Measurements from ENCODE around the gene MYCT1. TPM values are rescaled to one million over a fixed set of nuclear protein-coding genes. Genes with fewer than 3 reads are reported as not detected.

The MYCT1 gene
- total and polyA plus RNA-seq, 2 of the 8 experiments (the other 6 are each of a cell fraction or from before 2014, with no cell fraction given), result 0.39 to 3.3 TPM

DNA sequence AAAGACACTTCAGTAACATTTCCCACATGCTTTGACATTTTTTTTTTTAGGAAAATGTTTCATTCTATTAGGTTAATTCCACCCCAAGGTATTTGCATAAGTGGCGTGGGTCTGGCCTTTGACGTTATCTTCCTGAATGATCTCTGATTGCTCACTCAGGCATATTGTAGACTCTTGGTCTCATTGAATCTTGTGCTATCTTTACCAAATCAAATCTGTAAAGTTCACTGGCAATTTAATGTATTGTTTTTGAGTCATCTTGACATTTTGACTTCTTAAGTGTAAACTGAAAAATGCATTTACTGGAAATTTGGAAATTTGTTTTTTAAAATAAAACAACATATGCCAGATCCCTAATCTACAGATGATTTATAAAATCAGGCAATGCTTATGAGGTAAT lies 36.9 kb downstream of the MYCT1 start:
- H4K91ac ChIP-seq (replicated peaks; ENCODE audit: insufficient read length, low read length), result no peak overlapping the region
- H3K79me2 ChIP-seq (ENCODE audit: control insufficient read depth in 1 of 2, insufficient read depth in 2 of 2, low read length in 2 of 2), result no peaks in the 10 kb centered on the region
- no peak overlapping the region for H2BK20ac ChIP-seq (ENCODE audit: low read length)
- no peak overlapping the region for H3K18ac ChIP-seq (ENCODE audit: extremely low read depth, low read length)
- no peak overlapping the region for H4K8ac ChIP-seq (ENCODE audit: extremely low read depth, insufficient read depth, low read length)
- no peaks in the 10 kb centered on the region for H3K27me3 ChIP-seq (replicated peaks in 1 of 4; ENCODE audit: control insufficient read depth in 3 of 4, extremely low read depth in 1 of 4, insufficient read depth in 3 of 4, low read length in 3 of 4)
- H3K27ac ChIP-seq (ENCODE audit: low read depth, low read length), result no peak overlapping the region
- no peak overlapping the region for H3K14ac ChIP-seq (ENCODE audit: insufficient read length)
- no peak overlapping the region for H2AFZ ChIP-seq (ENCODE audit: low read length)
- H4K20me1 ChIP-seq (replicated peaks in 1 of 2; ENCODE audit: control insufficient read depth in 1 of 2, insufficient read depth in 2 of 2, low read length in 2 of 2), result no peaks in the 10 kb centered on the region
- ChIA-PET POLR2A (ENCODE audit: partially characterized antibody) (no interaction called here), CTCF (ENCODE audit: partially characterized antibody) (no interaction called here)
- H2BK15ac ChIP-seq (ENCODE audit: low read length), result no peak overlapping the region
- H3K36me3 ChIP-seq (ENCODE audit: control insufficient read depth in 2 of 4, insufficient read depth in 4 of 4, low read length in 3 of 4), result no peaks in the 10 kb centered on the region
- H4K5ac ChIP-seq (ENCODE audit: insufficient read length, low read depth, low read length), result no peak overlapping the region
- no peak overlapping the region for H2BK5ac ChIP-seq (ENCODE audit: low read depth, low read length)
- H2BK12ac ChIP-seq (ENCODE audit: low read depth, low read length), result no peak overlapping the region
- H3K9me3 ChIP-seq (ENCODE audit: insufficient read depth in 2 of 2, low read depth in 1 of 2, low read length in 1 of 2), result peaks cover 2 to 4% of the 10 kb centered on the region in 2 experiments; a peak in 2 of 4 replicates
- H3K23ac ChIP-seq (ENCODE audit: insufficient read length), result no peak overlapping the region
- no peaks in the 10 kb centered on the region for H3K79me1 ChIP-seq (ENCODE audit: low read depth, low read length)
- DNase-seq (ENCODE audit: low read depth in 1 of 2, low spot score in 2 of 2) (no peak), FAIRE-seq (no peak)
- H3K4ac ChIP-seq (replicated peaks; ENCODE audit: insufficient read length, low read depth, low read length), result no peak overlapping the region
- H3K4me1 ChIP-seq (replicated peaks in 1 of 4; ENCODE audit: control insufficient read depth in 3 of 4, insufficient read depth in 4 of 4, low read length in 3 of 4), result no peaks in the 10 kb centered on the region
- H3K56ac ChIP-seq (replicated peaks; ENCODE audit: insufficient read length, low read depth, low read length), result no peak overlapping the region
- no peaks in the 10 kb centered on the region for H3K23me2 ChIP-seq (ENCODE audit: low read depth, low read length)
- H3K4me2 ChIP-seq (ENCODE audit: insufficient read depth in 1 of 2, low read depth in 2 of 2, low read length in 2 of 2), result no peak overlapping the region
- 86% methylated on average over 2 of the region's 2 CpGs; no CpG with 5 or more reads in 1 of the 2 experiments for WGBS, 2 experiments (ENCODE audit: extremely low coverage in 1 of 2, insufficient coverage in 1 of 2, insufficient read length in 1 of 2, insufficient replicate concordance in 2 of 2, low coverage in 1 of 2, low lambda C conversion rate in 2 of 2, missing lambda C conversion rate in 1 of 2)
- H2BK120ac ChIP-seq (replicated peaks; ENCODE audit: low read depth, low read length), result no peak overlapping the region
- H2AK5ac ChIP-seq (ENCODE audit: low read depth, low read length), result no peak overlapping the region
- H3K9ac ChIP-seq (replicated peaks in 1 of 4; ENCODE audit: extremely low read depth in 1 of 4, low read depth in 3 of 4, low read length in 3 of 4), result no peak overlapping the region
- H3K4me3 ChIP-seq (ENCODE audit: extremely low read depth in 1 of 4, insufficient read depth in 2 of 4, low read depth in 3 of 4, low read length in 4 of 4), result no peak overlapping the region
- no peak for TF ChIP-seq EZH2 (IDR thresholded peaks at IDR 0.05; ENCODE audit: low read depth, low read length, severe bottlenecking)
- no peak for TF ChIP-seq CREB1 (IDR thresholded peaks at IDR 0.05)
- no peak for TF ChIP-seq CEBPB (IDR thresholded peaks at IDR 0.05; ENCODE audit: low read depth, low read length)
- no peak for TF ChIP-seq SIX5 (IDR thresholded peaks at IDR 0.05; ENCODE audit: low read depth, low read length)
- no peak for TF ChIP-seq CTBP2 (IDR thresholded peaks at IDR 0.05; ENCODE audit: borderline replicate concordance, insufficient read depth, insufficient read length, low read length)
- TF ChIP-seq GTF2F1 (IDR thresholded peaks at IDR 0.05; ENCODE audit: borderline replicate concordance, low read depth, low read length), result no peak
- no peak for TF ChIP-seq RXRA (IDR thresholded peaks at IDR 0.05; ENCODE audit: insufficient read depth, low read depth, low read length)
- TF ChIP-seq SAP30 (IDR thresholded peaks at IDR 0.05; ENCODE audit: insufficient read depth, insufficient replicate concordance, low read length), result no peak
- TF ChIP-seq, protein P1, sequence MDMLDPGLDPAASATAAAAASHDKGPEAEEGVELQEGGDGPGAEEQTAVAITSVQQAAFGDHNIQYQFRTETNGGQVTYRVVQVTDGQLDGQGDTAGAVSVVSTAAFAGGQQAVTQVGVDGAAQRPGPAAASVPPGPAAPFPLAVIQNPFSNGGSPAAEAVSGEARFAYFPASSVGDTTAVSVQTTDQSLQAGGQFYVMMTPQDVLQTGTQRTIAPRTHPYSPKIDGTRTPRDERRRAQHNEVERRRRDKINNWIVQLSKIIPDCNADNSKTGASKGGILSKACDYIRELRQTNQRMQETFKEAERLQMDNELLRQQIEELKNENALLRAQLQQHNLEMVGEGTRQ (IDR thresholded peaks at IDR 0.05; ENCODE audit: low read length), result no peak
- no peak for TF ChIP-seq SP4 (IDR thresholded peaks at IDR 0.05; ENCODE audit: low read length)
- TF ChIP-seq, protein P2, sequence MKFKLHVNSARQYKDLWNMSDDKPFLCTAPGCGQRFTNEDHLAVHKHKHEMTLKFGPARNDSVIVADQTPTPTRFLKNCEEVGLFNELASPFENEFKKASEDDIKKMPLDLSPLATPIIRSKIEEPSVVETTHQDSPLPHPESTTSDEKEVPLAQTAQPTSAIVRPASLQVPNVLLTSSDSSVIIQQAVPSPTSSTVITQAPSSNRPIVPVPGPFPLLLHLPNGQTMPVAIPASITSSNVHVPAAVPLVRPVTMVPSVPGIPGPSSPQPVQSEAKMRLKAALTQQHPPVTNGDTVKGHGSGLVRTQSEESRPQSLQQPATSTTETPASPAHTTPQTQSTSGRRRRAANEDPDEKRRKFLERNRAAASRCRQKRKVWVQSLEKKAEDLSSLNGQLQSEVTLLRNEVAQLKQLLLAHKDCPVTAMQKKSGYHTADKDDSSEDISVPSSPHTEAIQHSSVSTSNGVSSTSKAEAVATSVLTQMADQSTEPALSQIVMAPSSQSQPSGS (IDR thresholded peaks at IDR 0.05; ENCODE audit: low read length), result no peak
